HG02870 (cell line): ENCODE results near the gene TRIM61.
A peak's percentile ranks its signal among the peaks of the same experiment; 100 is the strongest.
"Not testable (repeated sequence)": the region's sequence is repeated elsewhere in the genome, so short reads cannot be mapped to it uniquely, and the experiment has no call there.

Source experiments
- ATAC-seq: cut with Tn5 transposase; IDR thresholded peaks from one replicate; pipeline ENCODE4 v1.9.1; 2021; ENCODE audit warnings: mild to moderate bottlenecking, moderate library complexity; ENCODE audit not compliant: unreplicated experiment

The TRIM61 gene

DNA sequence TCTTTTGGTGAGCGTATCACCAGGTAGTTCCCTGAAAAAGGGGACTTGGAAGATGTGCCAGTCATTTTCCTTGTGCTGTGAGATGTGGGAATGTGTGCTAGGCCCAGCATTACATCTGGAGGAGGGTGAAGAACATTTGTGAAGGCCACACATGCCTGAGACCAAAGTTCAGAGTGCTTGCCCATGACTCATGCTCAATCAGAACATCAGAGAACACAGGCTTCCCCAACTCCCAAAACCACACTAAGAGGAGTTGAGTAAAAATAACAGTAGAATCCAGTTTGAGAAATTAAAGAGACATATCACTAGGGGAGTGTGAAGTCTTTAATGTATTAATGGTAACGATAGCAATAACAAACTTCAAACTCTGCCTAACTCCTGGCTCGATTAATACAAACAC, 18.0 kb downstream of the TRIM61 start:
- ATAC-seq = not testable (repeated sequence)

DNA sequence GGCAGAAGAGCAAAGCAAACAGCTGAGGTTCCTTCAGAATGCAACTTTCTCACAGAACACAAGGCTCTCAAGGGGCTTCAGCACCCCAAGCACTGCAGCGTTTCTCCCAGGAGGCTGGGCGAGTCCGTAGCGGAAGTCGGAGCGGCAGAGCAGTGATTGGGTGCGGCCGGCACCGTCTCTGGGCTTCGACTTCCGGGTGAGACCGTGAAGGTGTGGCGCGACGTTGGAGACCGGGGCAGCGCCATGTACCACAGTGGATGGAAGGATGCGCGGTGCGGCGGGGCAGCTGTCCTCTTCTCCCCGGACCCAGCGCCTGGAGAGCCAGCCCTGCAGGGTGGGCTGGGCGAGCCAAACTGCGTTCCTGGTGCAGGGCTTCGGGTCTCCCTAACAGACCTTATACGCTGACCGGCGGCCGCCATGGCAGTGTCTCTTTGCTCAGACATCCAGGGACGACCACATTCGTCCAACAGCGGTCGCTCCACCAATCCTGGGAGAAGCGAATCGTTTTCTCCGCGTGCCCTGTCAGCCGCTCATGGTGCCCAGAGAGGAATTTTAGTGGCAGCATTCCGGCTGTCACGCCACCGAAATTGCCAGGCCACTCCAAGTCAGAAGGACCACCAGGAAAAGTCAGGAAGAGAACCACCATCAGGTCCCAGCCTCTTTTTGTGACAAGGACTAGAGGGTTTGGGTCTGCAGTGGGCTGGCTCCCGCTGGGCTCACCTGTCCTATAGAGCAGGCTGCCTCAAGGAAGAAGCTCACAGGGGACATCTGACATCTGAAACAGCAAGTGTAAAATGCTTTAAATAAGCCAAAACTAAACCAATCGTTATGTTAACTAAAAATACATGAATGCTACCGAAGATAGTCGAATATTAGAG, 20.5 kb downstream of the TRIM61 start:
- peak; percentile 100 for ATAC-seq

DNA sequence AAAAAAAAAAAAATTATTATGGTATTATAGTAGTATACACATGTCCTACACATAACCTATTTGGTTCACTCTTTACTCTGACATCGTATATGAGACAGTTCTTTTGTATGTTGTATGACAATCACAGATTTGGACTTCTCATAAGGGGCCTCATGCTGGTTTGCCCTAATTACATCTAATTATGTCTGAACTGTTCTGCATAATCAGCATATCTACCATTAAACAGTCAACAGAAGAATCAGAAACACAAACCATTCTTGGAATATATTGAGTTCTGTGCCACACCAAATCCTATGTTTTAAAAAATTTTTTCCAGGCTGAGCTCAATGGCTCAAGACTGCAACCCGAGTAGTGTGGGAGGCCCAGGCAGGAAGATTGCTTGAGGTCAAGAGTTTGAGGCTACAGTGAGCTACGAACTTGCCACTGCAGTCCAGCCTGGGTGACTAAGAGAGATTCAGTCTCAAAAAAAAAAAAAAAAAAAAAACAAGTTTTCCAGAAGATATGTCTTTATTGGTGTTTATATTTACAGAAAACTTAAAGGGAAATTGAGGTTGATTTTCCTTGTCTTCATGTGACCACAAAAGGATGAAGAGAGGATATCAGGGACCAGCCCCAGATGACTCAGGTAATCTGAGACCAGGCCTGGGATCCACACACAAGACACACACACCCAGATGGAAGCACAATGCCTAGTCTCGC, 22.2 kb downstream of the TRIM61 start:
- no peak for ATAC-seq

DNA sequence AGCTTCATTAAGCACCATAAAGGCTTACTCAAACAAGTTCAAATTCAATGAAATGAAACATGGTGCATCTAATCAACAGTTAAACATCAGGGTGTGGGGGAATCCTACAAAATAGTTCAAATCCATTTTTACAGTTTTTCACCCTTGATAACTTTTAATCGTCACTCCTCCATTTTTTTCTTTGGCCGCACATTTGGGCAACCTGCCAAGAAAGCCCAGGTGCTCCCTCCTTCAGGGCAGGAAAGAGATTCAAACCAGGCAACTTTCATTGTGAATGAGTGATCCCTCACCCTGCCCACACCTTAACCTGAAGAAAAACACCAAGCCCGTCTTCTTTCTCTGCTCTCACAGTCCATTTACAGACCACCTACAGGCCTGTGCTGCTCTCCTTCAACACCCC, 24.9 kb downstream of the TRIM61 start:
- ATAC-seq = no peak

DNA sequence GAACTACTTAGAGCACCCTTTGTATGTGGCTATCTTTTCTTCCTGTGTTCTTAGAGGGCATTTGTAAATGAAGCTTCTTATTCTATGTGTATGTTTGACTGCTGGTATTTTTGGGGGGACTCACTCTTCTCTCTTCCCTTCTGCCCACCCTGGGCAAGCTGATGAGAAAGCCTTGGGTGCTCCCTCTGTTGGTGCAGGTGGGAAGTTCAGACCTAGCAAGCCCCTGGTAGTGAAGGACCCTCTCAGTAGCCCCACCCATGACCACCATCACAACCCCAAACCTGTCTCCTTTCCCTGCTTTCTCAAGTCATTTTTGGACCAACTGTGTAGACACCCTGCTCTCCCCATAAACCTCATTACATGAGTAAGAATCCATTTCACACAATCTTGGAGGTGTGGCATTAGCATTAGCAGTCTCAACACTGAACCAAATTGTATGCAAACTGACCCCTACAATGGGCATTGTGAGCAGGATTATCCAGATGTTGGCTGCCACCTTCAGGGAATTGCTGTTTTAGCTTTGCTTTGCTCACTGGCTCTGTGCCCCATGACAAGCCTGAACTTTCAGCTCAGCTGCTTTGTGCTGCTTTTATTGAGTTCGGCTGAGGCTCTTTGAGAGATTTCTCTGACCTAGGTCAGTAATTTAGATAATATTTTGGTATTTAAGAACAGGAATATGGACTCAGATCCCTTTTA, 27.9 kb downstream of the TRIM61 start:
- ATAC-seq = peak; percentile 36

DNA sequence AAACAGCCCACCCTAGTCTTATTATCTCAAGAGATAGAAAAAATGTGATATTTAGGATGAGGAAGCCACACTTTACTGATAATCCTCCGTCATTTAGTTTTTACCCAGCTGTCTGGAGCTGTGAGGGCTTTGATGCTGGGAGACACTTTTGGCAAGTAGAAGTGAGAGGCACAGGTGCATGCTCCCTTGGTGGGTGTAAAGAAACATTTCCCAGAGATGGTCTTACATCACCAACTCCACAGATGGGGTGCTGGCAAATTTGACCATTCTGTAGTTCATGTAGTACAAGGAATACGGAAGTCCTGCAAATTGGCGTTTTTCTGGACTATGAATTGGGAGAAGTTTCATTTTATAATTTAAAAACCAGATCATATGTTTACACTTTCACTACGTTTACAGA, 28.5 kb downstream of the TRIM61 start:
- ATAC-seq = peak; percentile 56

DNA sequence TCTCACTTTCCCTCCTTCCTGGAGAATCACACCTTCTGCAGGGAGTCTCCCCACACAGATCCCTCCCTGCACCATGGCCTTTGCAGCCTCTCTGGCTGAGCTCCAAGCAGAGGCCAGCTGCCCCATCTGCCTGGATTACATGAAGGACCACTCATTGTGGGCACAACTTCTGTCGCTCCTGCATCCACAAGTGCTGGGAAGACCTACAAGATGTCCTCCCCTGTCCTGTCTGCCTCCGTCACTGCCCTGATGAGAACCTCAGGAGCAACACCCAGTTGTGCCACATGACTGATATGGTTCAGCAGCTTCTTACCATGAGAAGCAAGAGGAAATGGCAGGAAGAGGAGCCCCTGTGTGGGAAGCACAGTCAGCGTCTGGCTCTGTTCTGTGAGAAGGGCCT, 29.5 kb downstream of the TRIM61 start:
- ATAC-seq = not testable (repeated sequence)

DNA sequence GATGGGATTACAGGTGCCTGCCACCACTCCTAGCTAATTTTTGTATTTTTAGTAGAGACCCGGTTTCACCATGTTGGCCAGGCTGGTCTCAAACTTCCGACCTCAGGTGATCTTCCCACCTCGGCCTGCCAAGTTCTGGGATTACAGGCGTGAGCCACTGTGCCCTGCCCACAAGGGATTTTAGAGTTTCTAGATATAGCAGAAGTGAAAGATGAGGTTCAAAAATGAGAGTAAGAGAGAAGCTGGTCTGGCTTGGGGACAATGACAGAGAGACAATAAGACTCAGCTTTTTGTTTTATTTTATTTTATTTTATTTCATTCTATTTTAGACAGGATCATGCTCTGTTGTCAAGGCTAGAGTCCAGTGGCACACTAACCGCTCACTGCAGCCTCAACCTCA, 30.6 kb downstream of the TRIM61 start:
- ATAC-seq = no peak

DNA sequence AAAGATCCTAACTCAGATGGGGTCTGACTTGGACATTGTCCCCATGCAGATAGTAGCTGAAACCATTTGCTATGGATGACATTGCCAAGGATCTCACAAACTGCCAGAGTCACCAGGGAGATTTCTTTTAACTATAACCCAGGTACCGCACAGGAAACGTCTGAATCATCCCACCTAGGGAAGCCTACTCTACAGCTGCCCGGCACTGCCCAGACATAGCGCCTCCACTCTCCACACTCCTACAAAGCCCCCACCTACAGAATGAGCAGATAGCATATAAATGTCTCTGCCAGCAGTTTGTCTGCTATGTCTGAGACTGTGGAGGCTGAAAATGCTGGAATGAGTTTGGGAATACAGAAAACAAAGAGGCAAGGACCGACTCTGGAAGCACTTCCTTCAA, 32.3 kb downstream of the TRIM61 start:
- no peak for ATAC-seq

DNA sequence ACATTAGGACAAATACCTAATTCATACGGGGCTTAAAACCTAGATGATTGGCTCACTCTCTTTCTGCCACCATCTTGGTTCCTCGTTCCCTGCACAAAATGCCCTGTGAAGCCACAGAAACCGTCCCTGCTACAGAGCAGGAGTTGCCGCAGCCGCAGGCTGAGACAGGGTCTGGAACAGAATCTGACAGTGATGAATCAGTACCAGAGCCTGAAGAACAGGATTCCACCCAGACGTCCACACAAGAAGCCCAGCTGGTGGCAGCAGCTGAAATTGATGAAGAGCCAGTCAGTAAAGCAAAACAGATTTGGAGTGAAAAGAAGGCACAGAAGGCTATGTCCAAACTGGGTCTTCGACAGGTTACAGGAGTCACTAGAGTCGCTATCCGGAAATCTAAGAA, 34.3 kb downstream of the TRIM61 start:
- no peak for ATAC-seq

DNA sequence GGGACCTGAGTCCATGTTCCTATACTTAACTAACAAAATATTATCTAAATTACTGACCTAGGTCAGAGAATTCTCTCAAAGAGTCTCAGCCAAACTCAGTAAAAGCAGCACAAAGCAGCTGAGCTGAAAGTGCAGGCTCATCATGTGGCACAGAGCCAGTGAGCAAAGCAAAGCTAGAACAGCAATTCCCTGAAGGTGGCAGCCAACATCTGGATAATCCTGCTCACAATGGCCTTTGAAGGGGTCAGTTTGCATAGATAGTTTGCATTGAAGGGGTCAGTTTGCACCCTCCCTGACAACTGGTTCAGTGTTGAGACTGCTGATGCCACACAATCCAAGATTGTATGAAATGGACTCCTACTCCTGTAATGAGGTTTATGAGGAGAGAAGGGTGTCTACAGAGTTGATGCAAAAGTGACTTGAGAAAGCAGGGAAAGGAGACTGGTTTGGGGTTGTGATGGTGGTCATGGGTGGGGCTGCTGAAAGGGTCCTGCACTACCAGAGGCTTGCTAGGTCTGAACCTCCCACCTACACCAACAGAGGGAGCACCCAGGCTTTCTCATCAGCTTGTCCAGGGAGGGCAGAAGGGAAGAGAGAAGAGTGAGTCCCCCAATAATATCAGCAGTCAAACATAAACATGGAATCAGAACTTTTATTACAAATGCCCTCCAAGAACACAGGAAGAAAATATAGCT, 39.7 kb downstream of the TRIM61 start:
- no peak for ATAC-seq

DNA sequence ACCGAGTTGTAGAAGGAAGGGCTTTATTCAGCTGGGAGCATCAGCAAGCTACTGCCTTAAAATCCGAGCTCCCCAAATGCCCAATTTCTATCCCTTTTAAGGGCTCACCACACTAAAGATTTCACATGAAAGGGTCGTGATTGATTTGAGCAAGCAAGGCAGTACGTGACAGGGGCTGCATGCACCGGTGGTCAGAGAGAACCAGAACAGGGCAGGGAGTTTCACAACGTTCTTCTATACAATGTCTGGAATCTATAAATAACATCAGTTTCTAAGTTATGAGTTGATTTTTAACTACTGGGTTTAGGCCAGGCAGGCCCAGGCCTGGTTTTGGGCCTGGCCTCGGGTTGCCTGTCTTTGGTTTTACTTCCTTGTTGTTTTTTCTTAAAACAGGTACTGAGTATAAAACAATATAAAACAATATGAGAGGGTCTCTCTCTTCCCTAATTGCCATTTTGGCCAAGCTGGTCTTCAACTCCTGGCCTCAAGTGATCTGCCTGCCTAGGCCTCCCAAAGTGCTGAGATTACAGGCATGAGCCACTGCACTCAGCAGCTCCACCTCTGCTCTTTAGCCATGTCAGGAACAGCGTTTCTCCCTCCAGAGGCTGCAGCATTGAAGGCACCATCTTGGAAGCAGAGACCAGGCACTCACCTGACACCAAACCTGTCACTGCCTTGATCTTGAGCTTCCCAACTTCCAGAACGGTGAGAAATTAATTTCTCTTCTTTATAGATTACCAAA, 41.4 kb downstream of the TRIM61 start:
- peak; percentile 40 for ATAC-seq

DNA sequence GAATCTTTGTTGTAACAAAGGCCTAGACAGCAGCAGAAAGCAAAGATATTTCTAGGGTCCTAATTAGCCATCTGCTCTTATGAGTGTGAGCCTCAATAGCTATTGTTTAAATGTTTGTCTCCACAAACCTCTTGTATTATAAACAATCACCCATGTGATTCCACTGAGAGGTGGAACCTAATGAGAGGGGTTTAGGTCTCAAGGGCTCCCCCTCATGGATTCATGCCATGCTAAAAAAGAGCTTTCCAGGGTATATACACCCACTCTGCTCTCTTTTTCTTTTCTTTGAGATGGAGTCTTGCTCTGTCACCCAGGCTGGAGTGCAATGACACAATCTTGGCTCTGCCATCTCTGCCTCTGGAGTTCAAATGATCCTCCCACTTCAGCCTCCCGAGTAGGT, 42.1 kb downstream of the TRIM61 start:
- peak; percentile 52 for ATAC-seq

DNA sequence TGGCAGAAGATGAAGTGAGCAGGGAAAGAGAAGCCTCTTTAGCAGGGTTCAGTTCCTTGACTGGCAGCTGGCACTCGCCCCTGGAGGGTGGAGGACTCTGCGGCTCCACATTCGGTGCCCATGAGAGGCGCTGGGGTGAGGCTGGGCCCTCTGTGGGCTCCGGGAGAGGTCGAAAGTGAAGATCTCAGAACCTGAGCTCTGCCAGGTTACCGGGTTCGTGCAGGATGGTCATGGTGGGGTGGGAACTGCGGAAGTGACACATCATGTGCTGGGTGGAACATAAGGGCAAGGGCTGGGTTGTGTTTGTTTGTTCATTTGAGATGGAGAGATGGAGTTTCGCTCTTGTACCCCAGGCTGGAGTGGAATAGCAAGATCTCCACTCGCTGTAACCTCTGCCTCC, 44.2 kb downstream of the TRIM61 start:
- ATAC-seq = no peak

DNA sequence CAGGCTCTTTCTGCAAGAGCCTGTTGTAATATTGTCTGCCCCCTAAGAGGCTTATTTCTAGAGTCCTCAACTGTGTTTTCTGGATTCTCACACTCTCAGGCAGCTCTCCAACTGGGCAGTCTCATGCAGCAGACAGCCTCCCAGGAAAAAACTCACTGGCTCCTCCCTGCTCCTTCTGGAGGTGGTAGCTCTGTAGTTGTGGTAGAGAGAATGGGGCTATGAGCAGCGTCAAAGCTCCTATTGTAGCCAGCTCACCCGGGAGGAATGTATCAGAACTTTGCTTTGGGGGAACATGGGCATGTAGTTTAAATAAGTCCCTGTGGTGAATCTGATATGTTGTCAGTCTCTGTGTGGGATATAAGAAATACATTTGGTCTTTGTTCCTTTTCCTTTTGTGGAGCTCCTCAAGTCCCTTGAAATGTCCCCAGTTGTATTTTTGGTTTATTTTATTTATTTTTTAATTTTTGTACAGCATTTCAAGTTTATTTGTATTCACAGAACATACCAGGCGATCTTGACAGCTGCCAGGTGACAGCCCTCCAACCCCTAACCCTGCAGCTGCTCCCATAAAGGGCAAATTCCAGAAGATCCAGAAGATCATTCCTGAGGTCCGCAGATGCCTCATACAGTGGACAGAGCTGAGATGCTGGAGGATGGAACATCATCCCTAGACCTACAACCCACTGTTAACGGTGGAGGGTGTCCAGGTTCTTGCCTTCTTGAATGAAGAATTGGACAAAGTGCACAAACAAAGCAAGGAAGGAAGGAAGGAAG, 45.7 kb downstream of the TRIM61 start:
- ATAC-seq = no peak

DNA sequence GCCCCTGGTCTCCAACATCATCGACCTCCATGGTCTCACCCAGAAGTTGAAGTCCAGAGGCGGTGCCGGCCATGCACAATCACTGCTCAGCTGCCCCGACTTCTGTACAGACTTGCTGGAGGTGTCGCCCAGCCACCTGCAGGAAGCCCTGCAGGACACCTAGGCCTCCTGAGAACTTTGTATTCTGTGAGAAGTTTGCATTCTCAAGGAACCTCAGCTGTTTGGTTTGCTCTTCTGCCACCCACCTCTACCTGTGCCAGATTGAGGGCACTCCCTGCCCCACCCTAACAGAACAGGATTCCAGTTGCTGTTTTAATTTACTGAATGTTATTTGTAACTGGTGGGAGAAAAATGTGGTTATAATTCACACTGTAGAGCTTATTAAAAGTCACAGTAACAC, 46.8 kb downstream of the TRIM61 start:
- ATAC-seq = no peak

DNA sequence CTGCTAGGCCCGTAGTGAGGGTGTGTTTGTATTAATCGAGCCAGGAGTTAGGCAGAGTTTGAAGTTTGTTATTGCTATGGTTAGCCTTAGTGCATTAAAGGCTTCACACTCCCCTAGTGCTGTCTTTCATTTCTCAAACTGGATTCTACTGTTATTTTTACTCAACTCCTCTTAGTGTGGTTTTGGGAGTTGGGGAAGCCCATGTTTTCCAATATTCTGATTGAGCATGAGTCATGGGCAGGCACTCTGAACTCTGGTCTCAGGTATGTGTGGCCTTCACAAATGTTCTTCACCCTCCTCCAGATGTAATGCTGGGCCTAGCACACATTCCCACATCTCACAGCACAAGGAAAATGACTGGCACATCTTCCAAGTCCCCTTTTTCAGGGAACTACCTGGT, 50.4 kb downstream of the TRIM61 start:
- ATAC-seq = not testable (repeated sequence)

DNA sequence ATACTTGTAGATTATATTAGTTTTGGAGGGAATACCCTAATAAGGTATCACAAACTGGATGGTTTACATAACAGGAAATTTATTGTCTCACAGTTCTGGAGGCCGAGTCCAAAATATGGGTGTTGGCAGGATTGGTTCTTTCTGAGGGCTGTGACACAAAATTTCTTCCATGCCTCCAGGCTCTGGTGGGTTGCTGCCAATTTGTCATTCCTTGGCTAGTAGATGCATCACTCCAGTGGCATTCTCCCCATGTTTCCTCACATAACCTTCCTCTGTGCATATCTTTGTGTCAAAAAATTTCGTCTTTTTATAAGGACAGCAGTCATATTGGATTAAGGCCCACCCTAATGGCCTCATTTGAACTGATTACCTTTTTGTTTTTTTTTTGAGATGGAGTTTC, 51.2 kb downstream of the TRIM61 start:
- ATAC-seq = no peak

DNA sequence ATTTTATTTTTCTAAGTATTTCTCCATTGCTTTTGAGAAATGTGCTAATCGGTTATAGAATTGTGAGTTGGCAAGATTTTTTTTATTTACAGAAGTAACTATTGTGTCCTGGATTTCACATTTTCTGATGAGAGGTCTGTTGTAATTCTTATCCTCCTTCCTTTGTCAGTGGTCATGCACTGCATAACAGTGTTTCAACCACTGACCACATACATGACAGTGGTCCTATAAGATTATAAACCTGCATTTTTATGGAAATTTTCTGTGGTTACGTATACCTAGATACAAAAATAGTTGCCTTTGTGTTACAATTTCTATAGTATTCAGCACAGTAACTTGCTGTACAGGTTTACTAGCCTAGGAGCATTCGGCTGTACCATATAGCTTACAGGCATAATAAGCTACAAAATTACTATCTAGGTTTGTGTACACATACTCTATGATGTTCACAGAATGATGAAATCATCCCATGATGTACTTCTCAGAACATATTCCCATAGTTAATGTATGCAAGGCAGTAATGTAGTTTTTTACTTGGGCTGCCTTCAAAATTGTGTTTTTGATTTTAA, 52.7 kb downstream of the TRIM61 start:
- peak; percentile 61 for ATAC-seq
